A549 (cell line): ENCODE results near the gene B9D2.

Experiments
- CTCF ChIP-seq: fragments of >200 bp; sonication (Bioruptor Twin); formaldehyde crosslinking; IDR thresholded peaks from 3 replicates; pipeline ENCODE4 v1.5.1; 2016
- JUN ChIP-seq, 2 experiments: fragments of >200 bp; sonication (Bioruptor Twin); formaldehyde crosslinking; IDR thresholded peaks; 2 replicates in 1 of 2; 3 replicates in 1 of 2; pipeline ENCODE4 v1.6.1; 2016 to 2017
- RFX5 ChIP-seq: fragments of 450-650 bp; IDR thresholded peaks from 2 replicates; pipeline ENCODE4 v1.7.1; 2014; ENCODE audit warnings: antibody characterized with exemption, mild to moderate bottlenecking, moderate library complexity

GRCh38 chr19:41354343-41354953 lies 9.5 kb downstream of the B9D2 start:
- TF ChIP-seq JUN (IDR thresholded peaks at IDR 0.05) = no peak
- TF ChIP-seq CTCF = peak; percentile 18; the same call in 1 of the 3 replicates
- TF ChIP-seq RFX5 = no peak
